Stimulated activated CD4-positive, alpha-beta T cell treated with anti-CD3 and anti-CD28 coated beads, Interleukin-12 subunit alpha, Interleukin-12 subunit beta, amount 100 ng/mL, for 24 hours (primary cell): ENCODE measurements around the gene JMJD7.

ENCODE experiments used
- DNase-seq, 2 experiments: peaks; one replicate each; pipeline ENCODE4 v3.0.0-alpha.2; 2020; ENCODE audit warnings: low read depth in 2 of 2

The JMJD7 gene

DNA sequence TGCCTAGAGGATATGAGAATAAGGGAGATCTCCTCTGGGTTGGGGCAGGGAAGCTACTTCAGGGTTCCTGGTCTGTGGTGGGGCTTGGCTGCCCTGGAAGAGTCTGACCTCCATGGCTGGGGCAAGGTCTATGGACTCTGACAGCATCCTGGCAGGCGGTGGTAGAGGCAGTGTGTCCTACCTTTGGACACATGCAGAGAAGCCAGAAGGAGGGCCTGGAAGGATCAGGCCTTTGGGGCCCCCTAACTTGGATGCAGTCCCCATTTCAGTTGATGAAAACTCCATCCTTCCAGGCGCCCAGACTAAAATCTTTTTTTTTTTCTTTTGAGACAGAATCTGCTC lies 55.6 kb downstream of the JMJD7 start:
- no peak for DNase-seq

DNA sequence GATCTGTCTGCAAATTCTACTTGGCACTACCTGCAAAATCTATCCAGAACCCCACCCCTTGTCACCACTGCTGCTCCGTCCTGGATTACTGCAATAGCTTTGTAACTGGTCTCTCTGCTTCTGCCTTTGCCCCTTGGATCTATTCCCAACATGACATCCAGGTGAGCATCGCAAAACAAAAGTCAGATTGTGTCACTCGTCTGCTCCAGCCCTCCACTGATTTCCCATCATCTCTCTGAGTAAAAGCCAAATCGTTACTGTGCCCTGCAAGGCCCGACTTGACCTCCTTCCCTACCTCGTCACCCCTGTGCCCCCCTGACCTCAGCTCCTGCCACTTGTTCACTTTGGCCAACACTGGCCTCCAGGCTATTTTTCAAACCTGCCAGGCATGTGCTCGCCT lies 56.6 kb downstream of the JMJD7 start:
- DNase-seq = no peak

DNA sequence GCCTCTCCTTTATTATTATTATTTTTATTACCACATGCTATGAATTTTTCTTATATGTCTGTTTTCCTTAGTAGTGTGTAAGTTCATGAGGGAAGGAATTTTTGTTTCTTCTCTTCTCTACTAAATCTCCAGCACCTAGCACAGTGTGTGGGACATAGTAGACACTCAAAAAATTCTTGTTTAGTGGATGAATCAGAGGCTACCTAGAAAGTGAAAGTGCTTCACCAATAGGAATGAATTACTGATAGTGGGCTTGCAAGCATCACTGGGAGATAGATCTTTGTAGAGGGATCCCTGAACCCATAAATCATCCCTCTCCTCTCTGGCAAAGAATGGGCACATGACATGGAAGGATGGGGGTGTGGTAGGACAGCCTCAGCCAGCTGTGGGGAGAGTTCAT lies 57.4 kb downstream of the JMJD7 start:
- DNase-seq = no peak

DNA sequence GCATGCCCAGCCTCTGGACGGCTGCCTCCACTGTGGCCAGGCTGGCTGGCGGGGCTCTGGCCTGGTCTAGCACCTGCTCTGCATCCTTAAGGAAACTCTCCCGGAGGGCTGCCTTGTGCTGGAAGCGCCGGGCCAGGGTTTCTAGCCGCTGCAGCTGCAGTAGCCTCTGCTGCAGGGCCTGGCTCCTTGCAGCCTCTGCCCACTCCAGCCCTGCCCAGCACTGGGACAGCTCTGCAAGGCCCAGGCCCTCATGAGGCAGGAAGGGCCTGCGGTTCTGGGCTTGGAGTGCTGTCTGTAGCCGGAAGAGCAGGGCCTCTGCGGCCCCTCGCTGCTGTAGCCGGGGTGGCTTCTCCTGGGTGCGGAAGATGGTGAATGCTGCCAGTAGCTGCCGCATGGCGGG lies 57.9 kb downstream of the JMJD7 start:
- DNase-seq = no peak

DNA sequence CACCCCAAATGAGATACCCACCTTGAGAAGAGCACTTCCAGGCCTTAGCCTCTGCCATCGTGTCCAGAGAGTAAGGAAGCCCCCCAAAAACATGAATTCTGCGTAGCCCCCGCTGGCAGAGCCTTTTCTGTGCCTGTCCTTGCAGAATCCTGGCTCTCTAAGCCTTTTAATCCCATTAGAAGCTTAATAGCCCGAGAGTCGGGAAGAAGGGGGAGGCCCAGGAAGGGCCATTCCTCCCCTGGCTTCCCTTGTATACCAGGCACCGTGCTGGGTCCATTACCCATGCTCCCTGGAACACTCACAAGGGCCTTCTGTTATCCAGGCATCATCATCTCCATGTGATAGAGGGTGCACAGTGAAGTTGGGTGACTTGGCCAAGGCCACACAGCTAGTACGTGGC lies 58.8 kb downstream of the JMJD7 start:
- DNase-seq = no peak

DNA sequence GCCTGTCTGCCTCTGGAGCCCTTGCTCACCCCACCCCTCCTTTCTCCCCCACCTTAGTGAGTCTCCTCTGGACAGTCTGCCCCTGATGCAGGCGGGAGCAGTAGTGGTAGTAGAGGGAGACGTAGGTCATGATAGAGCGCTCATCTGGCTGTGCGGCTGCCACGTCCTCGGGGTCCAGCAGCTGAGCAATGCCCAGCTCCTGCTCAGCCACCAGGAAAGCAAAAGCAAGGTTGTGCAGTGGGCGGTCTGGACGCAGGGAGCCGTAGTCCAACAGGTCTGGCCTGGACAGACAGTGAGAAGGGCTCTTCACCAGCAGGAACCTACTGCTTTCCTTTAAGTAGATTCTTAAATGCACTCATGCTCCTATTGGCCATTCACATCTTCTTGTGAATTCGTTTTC lies 59.3 kb downstream of the JMJD7 start:
- DNase-seq = no peak
